HCT116 (cell line): ENCODE results near the gene PLGRKT. TPM values are rescaled to one million over a fixed set of nuclear protein-coding genes. Genes with fewer than 3 reads are reported as not detected.

Experiments
- ATAC-seq: fragments of 200-7000 bp; cut with Tn5 transposase; 2 replicates; pipeline ENCODE4 v1.9.1; 2020; ENCODE audit warnings: mild to moderate bottlenecking, moderate library complexity
- BruUV-seq: library from RNA; stranded (reverse); fragments of 400-500 nt; replicated peaks from 2 replicates; lab custom pipeline; 2021; lab: Mats Ljungman, UMichigan
- CTCF ChIA-PET: fragments of 300-600 bp; sonication (Branson Sonifier 250); formaldehyde crosslinking; loops from one replicate; lab custom pipeline; 2021; ENCODE audit warnings: antibody characterized with exemption; lab: Charles Lee
- POLR2A ChIA-PET: fragments of 300-600, 350-600 bp; sonication (Branson Sonifier 250); formaldehyde crosslinking; loops from one replicate; lab custom pipeline; 2021; ENCODE audit warnings: antibody characterized with exemption; lab: Charles Lee
- RAD21 ChIA-PET, 2 experiments: fragments of 300-600 bp; sonication (Branson Sonifier 250); formaldehyde crosslinking; loops; one replicate each; lab custom pipeline; 2023; ENCODE audit warnings: low total read pairs in 2 of 2; ENCODE audit not compliant: uncharacterized antibody in 2 of 2, unreplicated experiment in 2 of 2, low non-redundant PET in 1 of 2; lab: Charles Lee
- DNase-seq: peaks from one replicate; pipeline ENCODE4 v3.0.0-alpha.2; 2010; ENCODE audit warnings: low read depth, low spot score
- H2AFZ ChIP-seq: fragments of 200-600 bp; shearing (Covaris generic), sonication (generic); 2 replicates; pipeline ENCODE4 v1.6.1; 2017; ENCODE audit warnings: low read depth, mixed run types, mixed read lengths, antibody characterized with exemption, low read length; ENCODE audit not compliant: poor library complexity, severe bottlenecking
- H3K27ac ChIP-seq: 2 replicates; pipeline ENCODE4 v1.5.1; 2012; ENCODE audit warnings: low read depth, low read length
- H3K27me3 ChIP-seq: fragments of 200-600 bp; sonication (generic); 2 replicates; pipeline ENCODE4 v1.6.1; 2016; ENCODE audit warnings: mixed run types, low read length, mixed read lengths; ENCODE audit not compliant: insufficient read depth
- H3K36me3 ChIP-seq, 2 experiments: fragments of 200-500 bp in 1 of 2; fragments of 200-600 bp in 1 of 2; sonication (Bioruptor generic) in 1 of 2; sonication (generic) in 1 of 2; 2 replicates each; pipeline versions ENCODE4 v1.5.1 to v1.6.1; 2014 to 2016; ENCODE audit warnings: low read length in 2 of 2, inconsistent platforms in 1 of 2, mixed read lengths in 1 of 2, mixed run types in 1 of 2; ENCODE audit not compliant: insufficient read depth in 2 of 2, control insufficient read depth in 1 of 2
- H3K4me1 ChIP-seq, 2 experiments: fragments of 200-600 bp in 1 of 2; sonication (generic) in 1 of 2; 2 replicates each; pipeline versions ENCODE4 v1.5.1 to v1.6.1; 2012 to 2017; ENCODE audit warnings: low read length in 2 of 2, inconsistent platforms in 1 of 2, mild to moderate bottlenecking in 1 of 2, mixed read lengths in 1 of 2, mixed run types in 1 of 2, moderate library complexity in 1 of 2; ENCODE audit not compliant: insufficient read depth in 2 of 2, control insufficient read depth in 1 of 2
- H3K4me2 ChIP-seq: fragments of 200-600 bp; sonication (generic); 2 replicates; pipeline ENCODE4 v1.6.1; 2017; ENCODE audit warnings: mixed run types, low read length, mixed read lengths
- H3K4me3 ChIP-seq, 2 experiments: fragments of 200-600 bp in 1 of 2; sonication (generic) in 1 of 2; replicated peaks in 1 of 2; 2 replicates each; pipeline ENCODE4 v1.5.1; 2011 to 2016; ENCODE audit warnings: low read length in 2 of 2, control low read depth in 1 of 2, low read depth in 1 of 2, mild to moderate bottlenecking in 1 of 2, mixed read lengths in 1 of 2, mixed run types in 1 of 2
- H3K79me2 ChIP-seq: fragments of 200-600 bp; sonication (generic); 2 replicates; pipeline ENCODE4 v1.6.1; 2017; ENCODE audit warnings: mild to moderate bottlenecking, mixed run types, low read length, moderate library complexity, mixed read lengths; ENCODE audit not compliant: insufficient read depth
- H3K9ac ChIP-seq: fragments of 200-600 bp; sonication (generic); 2 replicates; pipeline ENCODE4 v1.6.1; 2016; ENCODE audit warnings: low read length, mixed read lengths
- H3K9me2 ChIP-seq: fragments of 200-600 bp; sonication (generic), shearing (Covaris generic); 2 replicates; pipeline ENCODE4 v1.6.1; 2017; ENCODE audit warnings: mixed run types, mild to moderate bottlenecking, moderate library complexity; ENCODE audit not compliant: insufficient read depth
- H3K9me3 ChIP-seq, 2 experiments: fragments of 200-500 bp in 1 of 2; fragments of 200-600 bp in 1 of 2; sonication (Bioruptor generic) in 1 of 2; sonication (generic) in 1 of 2; 2 replicates each; pipeline ENCODE4 v1.6.1; 2014 to 2017; ENCODE audit warnings: low read length in 2 of 2, mixed read lengths in 2 of 2, inconsistent platforms in 1 of 2, low read depth in 1 of 2, mild to moderate bottlenecking in 1 of 2, mixed run types in 1 of 2, moderate library complexity in 1 of 2; ENCODE audit not compliant: control insufficient read depth in 1 of 2, insufficient read depth in 1 of 2
- H4K20me1 ChIP-seq: fragments of 200-600 bp; sonication (generic), shearing (Covaris generic); 2 replicates; pipeline ENCODE4 v1.6.1; 2017; ENCODE audit warnings: mixed run types, mild to moderate bottlenecking, moderate library complexity; ENCODE audit not compliant: insufficient read depth
- ATF3 ChIP-seq: IDR thresholded peaks from 2 replicates; pipeline ENCODE4 v1.6.1; 2012
- CBX3 ChIP-seq: IDR thresholded peaks from 2 replicates; pipeline ENCODE4 v1.6.1; 2012; ENCODE audit warnings: low read depth
- CEBPB ChIP-seq: IDR thresholded peaks from 2 replicates; pipeline ENCODE4 v1.6.1; 2012; ENCODE audit warnings: low read depth
- EGR1 ChIP-seq: IDR thresholded peaks from 2 replicates; pipeline ENCODE4 v1.6.1; 2012; ENCODE audit warnings: low read depth
- ELF1 ChIP-seq: IDR thresholded peaks from 2 replicates; pipeline ENCODE4 v1.6.1; 2012; ENCODE audit warnings: low read depth, borderline replicate concordance
- EZH2 ChIP-seq: fragments of 200-600 bp; sonication (generic); IDR thresholded peaks from 2 replicates; pipeline ENCODE4 v1.6.1; 2017; ENCODE audit warnings: antibody characterized with exemption, mixed run types
- EZH2phosphoT487 ChIP-seq: fragments of 200-600 bp; IDR thresholded peaks from 2 replicates; pipeline ENCODE4 v1.6.1; 2018; ENCODE audit warnings: antibody characterized with exemption, borderline replicate concordance
- FOSL1 ChIP-seq: IDR thresholded peaks from 2 replicates; pipeline ENCODE4 v1.6.1; 2012; ENCODE audit warnings: low read depth
- JUND ChIP-seq: IDR thresholded peaks from 2 replicates; pipeline ENCODE4 v1.6.1; 2012
- MAX ChIP-seq: IDR thresholded peaks from 2 replicates; pipeline ENCODE4 v1.6.1; 2012
- POLR2AphosphoS5 ChIP-seq: IDR thresholded peaks from 2 replicates; pipeline ENCODE4 v1.6.1; 2011; ENCODE audit warnings: mild to moderate bottlenecking, low read depth, low read length, moderate library complexity
- SIN3A ChIP-seq: IDR thresholded peaks from 2 replicates; pipeline ENCODE4 v1.6.1; 2012; ENCODE audit warnings: low read depth
- SRF ChIP-seq: IDR thresholded peaks from 2 replicates; pipeline ENCODE4 v1.6.1; 2012; ENCODE audit warnings: low read depth
- TCF7L2 ChIP-seq: IDR thresholded peaks from 2 replicates; pipeline ENCODE4 v1.7.0; 2011; ENCODE audit warnings: borderline replicate concordance, inconsistent platforms; ENCODE audit not compliant: insufficient read depth, insufficient read length; ENCODE audit errors: extremely low read depth
- ZFX ChIP-seq: fragments of 450-650 bp; IDR thresholded peaks from 2 replicates; pipeline ENCODE4 v1.6.1; 2017
- intact Hi-C: fragments of 100-400 bp; cut with micrococcal nuclease; formaldehyde crosslinking; loops from 2 replicates; pipeline ENCODE4 v1.10.0; 2022
- total RNA-seq: library from RNA; stranded (reverse); gene quantifications from one replicate; pipeline ENCODE4 v1.2.1, GENCODE V29; 2021; ENCODE audit not compliant: unreplicated experiment
- TF ChIP-seq, protein P1 (sequence below), 3 experiments: fragments of 200-600 bp in 1 of 3; sonication (generic) in 1 of 3; IDR thresholded peaks in 2 of 3; conservative IDR thresholded peaks in 1 of 3; 2 replicates each; pipeline ENCODE4 v1.5.1; 2012 to 2017; ENCODE audit warnings: low read depth in 2 of 3, low read length in 2 of 3, antibody characterized with exemption in 1 of 3, borderline replicate concordance in 1 of 3, control low read depth in 1 of 3, mild to moderate bottlenecking in 1 of 3, mixed read lengths in 1 of 3, mixed run types in 1 of 3, moderate library complexity in 1 of 3; ENCODE audit not compliant: insufficient read depth in 1 of 3
- TF ChIP-seq, protein P2 (sequence below): IDR thresholded peaks from 2 replicates; pipeline ENCODE4 v1.6.1; 2012; ENCODE audit warnings: low read depth
- TF ChIP-seq, protein P3 (sequence below): IDR thresholded peaks from 2 replicates; pipeline ENCODE4 v1.6.1; 2011; ENCODE audit warnings: mild to moderate bottlenecking, low read length, moderate library complexity; ENCODE audit not compliant: insufficient replicate concordance; ENCODE audit errors: extremely low read depth

Gene PLGRKT
- total RNA-seq, 1 experiment from 2014 or later: 23.8 TPM

- Histone ChIP-seq H3K79me2 (no peaks in the 10 kb centered on the region), H3K4me1 (no peaks in the 10 kb centered on the region), H3K4me3 (no peak overlapping the region), H3K27me3 (no peaks in the 10 kb centered on the region), H3K9me2 (no peaks in the 10 kb centered on the region), H3K9me3 (no peaks in the 10 kb centered on the region), H3K9ac (no peak overlapping the region), H3K36me3 (no peaks in the 10 kb centered on the region), H4K20me1 (no peaks in the 10 kb centered on the region), H3K27ac (no peak overlapping the region), H3K4me2 (no peak overlapping the region), H2AFZ (no peak overlapping the region)
- ATAC-seq (no peak), DNase-seq (no peak)
- TF ChIP-seq POLR2AphosphoS5 (no peak), CEBPB (no peak), FOSL1 (no peak), MAX (no peak), EGR1 (no peak), JUND (no peak), TCF7L2 (no peak), ZFX (no peak), SIN3A (no peak), SRF (no peak), ATF3 (no peak), EZH2 (no peak), ELF1 (no peak), CBX3 (no peak), EZH2phosphoT487 (no peak)
- TF ChIP-seq, protein P1, sequence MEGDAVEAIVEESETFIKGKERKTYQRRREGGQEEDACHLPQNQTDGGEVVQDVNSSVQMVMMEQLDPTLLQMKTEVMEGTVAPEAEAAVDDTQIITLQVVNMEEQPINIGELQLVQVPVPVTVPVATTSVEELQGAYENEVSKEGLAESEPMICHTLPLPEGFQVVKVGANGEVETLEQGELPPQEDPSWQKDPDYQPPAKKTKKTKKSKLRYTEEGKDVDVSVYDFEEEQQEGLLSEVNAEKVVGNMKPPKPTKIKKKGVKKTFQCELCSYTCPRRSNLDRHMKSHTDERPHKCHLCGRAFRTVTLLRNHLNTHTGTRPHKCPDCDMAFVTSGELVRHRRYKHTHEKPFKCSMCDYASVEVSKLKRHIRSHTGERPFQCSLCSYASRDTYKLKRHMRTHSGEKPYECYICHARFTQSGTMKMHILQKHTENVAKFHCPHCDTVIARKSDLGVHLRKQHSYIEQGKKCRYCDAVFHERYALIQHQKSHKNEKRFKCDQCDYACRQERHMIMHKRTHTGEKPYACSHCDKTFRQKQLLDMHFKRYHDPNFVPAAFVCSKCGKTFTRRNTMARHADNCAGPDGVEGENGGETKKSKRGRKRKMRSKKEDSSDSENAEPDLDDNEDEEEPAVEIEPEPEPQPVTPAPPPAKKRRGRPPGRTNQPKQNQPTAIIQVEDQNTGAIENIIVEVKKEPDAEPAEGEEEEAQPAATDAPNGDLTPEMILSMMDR (IDR thresholded peaks at IDR 0.05 in 2 of 3, conservative IDR thresholded peaks at IDR 0.05 in 1 of 3; ENCODE audit: borderline replicate concordance in 1 of 3, insufficient read depth in 1 of 3, low read depth in 2 of 3, low read length in 2 of 3): no peak
- TF ChIP-seq, protein P2, sequence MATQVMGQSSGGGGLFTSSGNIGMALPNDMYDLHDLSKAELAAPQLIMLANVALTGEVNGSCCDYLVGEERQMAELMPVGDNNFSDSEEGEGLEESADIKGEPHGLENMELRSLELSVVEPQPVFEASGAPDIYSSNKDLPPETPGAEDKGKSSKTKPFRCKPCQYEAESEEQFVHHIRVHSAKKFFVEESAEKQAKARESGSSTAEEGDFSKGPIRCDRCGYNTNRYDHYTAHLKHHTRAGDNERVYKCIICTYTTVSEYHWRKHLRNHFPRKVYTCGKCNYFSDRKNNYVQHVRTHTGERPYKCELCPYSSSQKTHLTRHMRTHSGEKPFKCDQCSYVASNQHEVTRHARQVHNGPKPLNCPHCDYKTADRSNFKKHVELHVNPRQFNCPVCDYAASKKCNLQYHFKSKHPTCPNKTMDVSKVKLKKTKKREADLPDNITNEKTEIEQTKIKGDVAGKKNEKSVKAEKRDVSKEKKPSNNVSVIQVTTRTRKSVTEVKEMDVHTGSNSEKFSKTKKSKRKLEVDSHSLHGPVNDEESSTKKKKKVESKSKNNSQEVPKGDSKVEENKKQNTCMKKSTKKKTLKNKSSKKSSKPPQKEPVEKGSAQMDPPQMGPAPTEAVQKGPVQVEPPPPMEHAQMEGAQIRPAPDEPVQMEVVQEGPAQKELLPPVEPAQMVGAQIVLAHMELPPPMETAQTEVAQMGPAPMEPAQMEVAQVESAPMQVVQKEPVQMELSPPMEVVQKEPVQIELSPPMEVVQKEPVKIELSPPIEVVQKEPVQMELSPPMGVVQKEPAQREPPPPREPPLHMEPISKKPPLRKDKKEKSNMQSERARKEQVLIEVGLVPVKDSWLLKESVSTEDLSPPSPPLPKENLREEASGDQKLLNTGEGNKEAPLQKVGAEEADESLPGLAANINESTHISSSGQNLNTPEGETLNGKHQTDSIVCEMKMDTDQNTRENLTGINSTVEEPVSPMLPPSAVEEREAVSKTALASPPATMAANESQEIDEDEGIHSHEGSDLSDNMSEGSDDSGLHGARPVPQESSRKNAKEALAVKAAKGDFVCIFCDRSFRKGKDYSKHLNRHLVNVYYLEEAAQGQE: no peak
- TF ChIP-seq, protein P3, sequence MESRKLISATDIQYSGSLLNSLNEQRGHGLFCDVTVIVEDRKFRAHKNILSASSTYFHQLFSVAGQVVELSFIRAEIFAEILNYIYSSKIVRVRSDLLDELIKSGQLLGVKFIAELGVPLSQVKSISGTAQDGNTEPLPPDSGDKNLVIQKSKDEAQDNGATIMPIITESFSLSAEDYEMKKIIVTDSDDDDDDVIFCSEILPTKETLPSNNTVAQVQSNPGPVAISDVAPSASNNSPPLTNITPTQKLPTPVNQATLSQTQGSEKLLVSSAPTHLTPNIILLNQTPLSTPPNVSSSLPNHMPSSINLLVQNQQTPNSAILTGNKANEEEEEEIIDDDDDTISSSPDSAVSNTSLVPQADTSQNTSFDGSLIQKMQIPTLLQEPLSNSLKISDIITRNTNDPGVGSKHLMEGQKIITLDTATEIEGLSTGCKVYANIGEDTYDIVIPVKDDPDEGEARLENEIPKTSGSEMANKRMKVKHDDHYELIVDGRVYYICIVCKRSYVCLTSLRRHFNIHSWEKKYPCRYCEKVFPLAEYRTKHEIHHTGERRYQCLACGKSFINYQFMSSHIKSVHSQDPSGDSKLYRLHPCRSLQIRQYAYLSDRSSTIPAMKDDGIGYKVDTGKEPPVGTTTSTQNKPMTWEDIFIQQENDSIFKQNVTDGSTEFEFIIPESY: no peak
- RAD21 ChIA-PET: no interaction called here
- intact Hi-C loops: no loop called here
- CTCF ChIA-PET: no interaction called here
- POLR2A ChIA-PET: no interaction called here
- BruUV-seq: no TSS peak
These were observed 83.5 kb downstream of the PLGRKT start for GRCh38 chr9:5354184-5354583.
